SH-SY5Y (cell line): ENCODE data around the gene BTBD9.

Experiments used
- GATA2 ChIP-seq: IDR thresholded peaks from 2 replicates; pipeline ENCODE4 v1.6.1; 2011; ENCODE audit warnings: mild to moderate bottlenecking, low read depth, low read length
- GATA3 ChIP-seq: IDR thresholded peaks from 2 replicates; pipeline ENCODE4 v1.6.1; 2011; ENCODE audit warnings: low read depth, mild to moderate bottlenecking, low read length, moderate library complexity

DNA sequence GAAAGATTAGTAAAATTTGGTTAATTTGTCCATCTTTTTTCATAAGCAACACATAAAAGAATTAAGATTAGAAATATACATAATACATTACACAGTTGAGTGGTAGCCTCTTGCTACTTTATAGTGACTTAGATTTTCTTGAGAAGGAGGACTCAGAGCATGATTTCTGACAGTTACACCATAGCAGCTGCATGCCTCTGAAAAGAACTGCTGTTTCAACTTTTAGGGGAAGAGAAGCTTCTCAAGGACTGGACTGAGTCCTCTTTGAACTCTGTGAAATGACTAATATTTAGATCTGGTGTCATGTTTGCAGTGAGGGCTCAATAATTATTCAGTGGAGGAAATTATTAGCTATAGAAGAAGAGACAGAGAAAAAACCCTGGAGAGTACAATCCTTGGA is 272.5 kb downstream of the BTBD9 start:
- TF ChIP-seq GATA2 (no peak), GATA3 (no peak)
